Testis (tissue), 2 donors: ENCODE results near the gene DECR2.

Experiments
- POLR2A ChIP-seq: fragments of 450-650 bp; IDR thresholded peaks from one replicate; pipeline ENCODE4 v1.6.1; 2017; ENCODE audit warnings: antibody characterized with exemption, mild to moderate bottlenecking, moderate library complexity
- TF ChIP-seq, protein P1 (sequence below), 3 experiments: fragments of 450-650 bp in 2 of 3; fragments of 200-600 bp in 1 of 3; sonication (generic) in 1 of 3; IDR thresholded peaks; one replicate each; pipeline ENCODE4 v1.5.1; 2016 to 2019; ENCODE audit warnings: antibody characterized with exemption in 3 of 3, mild to moderate bottlenecking in 2 of 3, moderate library complexity in 1 of 3

GRCh38 chr16:361341-361871 is 40.3 kb upstream of the DECR2 start:
- TF ChIP-seq, protein P1, sequence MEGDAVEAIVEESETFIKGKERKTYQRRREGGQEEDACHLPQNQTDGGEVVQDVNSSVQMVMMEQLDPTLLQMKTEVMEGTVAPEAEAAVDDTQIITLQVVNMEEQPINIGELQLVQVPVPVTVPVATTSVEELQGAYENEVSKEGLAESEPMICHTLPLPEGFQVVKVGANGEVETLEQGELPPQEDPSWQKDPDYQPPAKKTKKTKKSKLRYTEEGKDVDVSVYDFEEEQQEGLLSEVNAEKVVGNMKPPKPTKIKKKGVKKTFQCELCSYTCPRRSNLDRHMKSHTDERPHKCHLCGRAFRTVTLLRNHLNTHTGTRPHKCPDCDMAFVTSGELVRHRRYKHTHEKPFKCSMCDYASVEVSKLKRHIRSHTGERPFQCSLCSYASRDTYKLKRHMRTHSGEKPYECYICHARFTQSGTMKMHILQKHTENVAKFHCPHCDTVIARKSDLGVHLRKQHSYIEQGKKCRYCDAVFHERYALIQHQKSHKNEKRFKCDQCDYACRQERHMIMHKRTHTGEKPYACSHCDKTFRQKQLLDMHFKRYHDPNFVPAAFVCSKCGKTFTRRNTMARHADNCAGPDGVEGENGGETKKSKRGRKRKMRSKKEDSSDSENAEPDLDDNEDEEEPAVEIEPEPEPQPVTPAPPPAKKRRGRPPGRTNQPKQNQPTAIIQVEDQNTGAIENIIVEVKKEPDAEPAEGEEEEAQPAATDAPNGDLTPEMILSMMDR (IDR thresholded peaks at IDR 0.05), result no peak
- no peak for TF ChIP-seq POLR2A
